IPS-18c (cell line): ENCODE measurements around the gene WDR31.

Source experiments
- H3K4me3 ChIP-seq: 2 replicates; pipeline ENCODE4 v1.7.0; 2013; ENCODE audit warnings: low read depth, mild to moderate bottlenecking, low read length, moderate library complexity; ENCODE audit not compliant: insufficient read depth
- H3K9me3 ChIP-seq: one replicate; pipeline ENCODE4 v1.6.1; 2013; ENCODE audit warnings: mild to moderate bottlenecking, low read length, moderate library complexity; ENCODE audit not compliant: control insufficient read depth, insufficient read depth

WDR31 gene

DNA sequence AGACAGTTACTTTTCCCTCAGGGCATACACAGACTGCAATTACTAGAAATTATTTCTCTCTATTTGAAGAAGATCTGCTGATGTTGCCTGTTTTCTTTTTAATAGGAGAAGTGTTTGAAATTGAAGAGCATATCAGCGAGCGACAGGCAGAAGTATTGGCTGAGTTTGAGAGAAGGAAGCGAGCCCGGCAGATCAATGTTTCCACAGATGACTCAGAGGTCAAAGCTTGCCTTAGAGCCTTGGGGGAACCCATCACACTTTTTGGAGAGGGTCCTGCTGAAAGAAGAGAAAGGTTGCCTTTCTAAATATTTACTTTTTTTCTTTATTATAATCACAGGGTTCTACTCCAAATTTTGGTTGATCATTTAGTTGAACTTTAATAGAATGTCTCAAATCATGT, 61.2 kb downstream of the WDR31 start:
- H3K4me3 ChIP-seq: no peak overlapping the region
- H3K9me3 ChIP-seq: no peaks in the 10 kb centered on the region

- Histone ChIP-seq H3K9me3 (no peaks in the 10 kb centered on the region), H3K4me3 (peak within 1 kb of the TSS; percentile 97)
These were observed 64.6 kb downstream of the WDR31 start, which contains the start of the genes CDC26 and PRPF4 for GRCh38 chr9:113275157-113276131. Gene CDC26 (minus strand): TSS chr9:113275572. CDS start chr9:113272507, 3,065 bp downstream. Gene PRPF4 (plus strand): TSS chr9:113275658. CDS start chr9:113275744, 86 bp downstream.

DNA sequence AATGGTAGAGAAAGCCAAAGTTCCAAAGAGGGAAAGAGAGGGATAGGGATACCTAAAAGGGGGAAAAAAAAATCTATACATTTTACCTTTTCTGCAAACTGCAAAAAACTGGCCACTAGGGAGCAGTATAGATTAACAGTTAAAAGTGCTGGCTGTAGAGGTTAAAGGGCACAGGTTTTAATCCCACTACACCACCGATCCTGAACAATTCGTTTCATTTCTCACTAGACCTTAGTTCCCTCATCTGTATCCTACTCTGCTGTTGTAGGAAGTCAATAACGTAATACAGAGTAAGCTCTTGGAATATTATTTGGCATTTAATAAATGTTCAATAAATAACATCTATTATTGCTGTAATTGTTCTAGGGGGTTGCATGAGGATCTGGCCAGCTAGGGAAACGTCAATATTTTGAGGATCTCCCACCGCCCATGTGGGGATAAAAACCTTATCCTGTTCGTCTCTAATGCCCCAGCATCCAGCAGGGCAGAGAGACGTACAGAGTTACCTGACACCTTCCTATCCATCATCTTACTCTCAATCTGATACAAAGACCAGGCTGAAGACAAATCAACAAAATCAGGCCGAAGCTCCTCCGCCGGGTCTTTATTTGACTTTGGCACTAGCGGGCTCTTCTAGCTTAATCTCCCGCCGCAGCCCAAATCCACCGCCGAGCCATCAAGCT, 65.5 kb downstream of the WDR31 start:
- Histone ChIP-seq H3K9me3 (no peaks in the 10 kb centered on the region), H3K4me3 (peak overlapping the region; percentile 97)

- no peaks in the 10 kb centered on the region for H3K9me3 ChIP-seq
- no peak overlapping the region for H3K4me3 ChIP-seq
These were observed 70.2 kb downstream of the WDR31 start for GRCh38 chr9:113269871-113270270.

- no peak overlapping the region for H3K4me3 ChIP-seq
- H3K9me3 ChIP-seq: no peaks in the 10 kb centered on the region
These were observed 70.7 kb downstream of the WDR31 start for GRCh38 chr9:113269355-113269754.

DNA sequence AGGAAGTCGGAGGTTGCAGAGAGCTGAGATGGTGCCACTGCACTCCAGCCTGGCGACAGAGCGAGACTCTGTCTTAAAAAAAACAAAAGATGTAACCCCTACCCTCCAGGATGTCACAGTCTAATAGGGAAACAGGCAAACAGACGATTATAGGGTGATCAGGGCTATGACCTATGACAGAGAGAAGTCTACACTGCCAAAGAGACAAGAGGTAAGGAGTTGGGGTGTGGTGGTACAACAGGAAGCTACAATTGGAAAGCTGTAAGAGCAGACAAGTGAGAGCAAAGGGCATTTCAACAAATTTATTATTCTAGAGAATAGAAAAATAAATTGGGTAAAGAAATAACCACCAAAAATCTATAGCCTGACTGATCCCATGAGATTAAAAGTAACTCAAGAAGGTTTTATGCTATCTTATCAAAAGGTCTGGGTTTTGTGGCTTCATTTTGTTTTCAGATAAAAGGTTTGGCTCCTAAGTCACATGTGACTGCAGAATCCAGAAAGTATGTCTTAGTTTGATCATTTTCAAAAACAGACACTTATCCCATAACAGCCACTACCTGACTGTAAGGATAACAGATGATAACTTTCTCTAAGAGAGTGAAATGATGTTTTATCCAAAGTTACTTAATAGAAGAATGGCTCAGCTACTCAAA, 72.0 kb downstream of the WDR31 start:
- Histone ChIP-seq H3K4me3 (no peak overlapping the region), H3K9me3 (no peaks in the 10 kb centered on the region)

GRCh38 chr9:113266174-113266573, 73.9 kb downstream of the WDR31 start:
- Histone ChIP-seq H3K4me3 (no peak overlapping the region), H3K9me3 (no peaks in the 10 kb centered on the region)
